Measurements from ENCODE around the gene CNPY4.
"Not testable (repeated sequence)": the region's sequence is repeated elsewhere in the genome, so short reads cannot be mapped to it uniquely, and the experiment has no call there.

CNPY4 gene

DNA sequence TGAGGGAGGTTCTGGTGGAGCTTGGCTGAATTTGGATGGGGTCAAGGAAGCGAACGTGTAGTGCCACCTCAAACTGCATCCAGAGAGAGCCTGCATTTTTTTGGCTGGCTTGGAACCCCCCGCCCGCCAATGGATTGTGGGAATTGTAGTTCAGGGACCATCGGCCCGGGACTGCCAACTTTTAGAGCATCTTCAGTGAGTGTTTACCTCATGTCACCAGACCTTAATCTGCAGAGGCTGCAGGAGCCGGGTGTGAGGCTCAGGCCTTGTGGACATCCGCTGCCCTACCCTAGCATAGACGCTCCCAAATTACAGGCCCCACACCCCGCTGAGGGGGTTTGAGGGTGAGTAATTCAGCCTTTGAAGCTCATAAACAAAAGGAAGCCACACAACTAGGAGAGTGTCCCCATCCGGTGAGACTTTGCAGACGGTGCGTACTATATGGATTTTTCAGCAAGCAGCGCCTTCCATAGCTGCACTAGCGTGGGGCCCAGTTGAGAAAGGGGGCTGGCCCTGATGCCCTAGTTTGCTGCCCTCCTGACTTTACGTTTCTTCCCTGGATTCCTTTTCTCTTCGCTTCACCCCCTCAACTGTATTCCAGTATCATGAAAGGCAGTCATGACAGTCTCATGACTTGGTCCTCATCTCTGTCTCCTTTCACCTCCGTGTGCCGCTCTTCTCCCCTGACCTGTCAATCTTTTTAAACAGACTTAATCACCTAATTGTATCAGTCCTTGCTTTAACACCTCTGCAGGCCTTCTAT lies 717 bp downstream of the CNPY4 start:
- peak; percentile 28 for DNase-seq (ENCODE audit: low read depth)

DNA sequence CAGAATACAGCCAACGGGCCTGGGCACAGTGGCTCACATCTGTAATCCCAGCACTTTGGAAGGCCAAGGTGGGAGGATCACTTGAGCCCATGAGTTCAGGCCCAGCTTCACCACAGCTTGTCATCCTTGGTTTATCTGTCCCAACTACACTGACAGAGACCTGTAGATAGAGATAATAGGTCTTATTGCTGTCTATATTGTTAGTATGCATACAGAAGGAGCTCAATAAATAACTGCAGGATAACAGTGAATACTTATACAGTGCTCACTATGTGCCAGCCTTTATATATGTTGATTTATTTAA lies 1.3 kb downstream of the CNPY4 start:
- DNase-seq (ENCODE audit: low read depth) = no peak

DNA sequence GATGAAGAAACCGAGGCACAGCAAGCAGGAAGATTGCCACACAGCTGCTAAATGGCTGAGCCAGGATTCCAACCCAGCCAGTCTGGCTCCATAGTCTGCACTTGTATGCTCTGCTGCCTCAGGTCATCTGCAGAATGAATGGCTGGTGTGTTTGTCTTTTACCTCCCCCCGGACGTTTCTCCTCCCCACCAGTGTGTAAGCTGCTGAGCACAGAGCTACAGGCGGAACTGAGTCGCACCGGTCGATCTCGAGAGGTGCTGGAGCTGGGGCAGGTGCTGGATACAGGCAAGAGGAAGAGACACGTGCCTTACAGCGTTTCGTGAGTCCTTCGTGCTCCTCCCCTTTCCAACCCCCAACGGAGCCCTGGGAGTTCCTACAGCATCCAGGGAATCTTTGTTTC lies 2.6 kb downstream of the CNPY4 start:
- no peak for DNase-seq (ENCODE audit: low read depth)

DNA sequence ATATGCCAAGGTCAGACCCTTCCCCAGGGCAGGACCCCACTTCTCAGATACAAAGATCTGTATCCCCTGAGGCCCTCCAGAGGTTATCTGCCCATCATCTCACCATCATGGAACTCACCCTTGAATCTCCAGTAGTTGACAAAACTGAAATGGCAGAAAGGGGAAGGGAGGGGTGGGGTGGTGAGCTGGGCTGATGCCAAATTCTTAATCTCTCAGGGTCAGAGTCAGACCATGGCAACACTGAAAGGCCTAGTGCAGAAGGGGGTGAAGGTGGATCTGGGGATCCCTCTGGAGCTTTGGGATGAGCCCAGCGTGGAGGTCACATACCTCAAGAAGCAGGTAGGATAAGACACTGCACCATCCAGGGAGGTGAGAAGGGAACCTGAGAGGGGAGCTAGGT lies 3.1 kb downstream of the CNPY4 start:
- DNase-seq (ENCODE audit: low read depth) = no peak

DNA sequence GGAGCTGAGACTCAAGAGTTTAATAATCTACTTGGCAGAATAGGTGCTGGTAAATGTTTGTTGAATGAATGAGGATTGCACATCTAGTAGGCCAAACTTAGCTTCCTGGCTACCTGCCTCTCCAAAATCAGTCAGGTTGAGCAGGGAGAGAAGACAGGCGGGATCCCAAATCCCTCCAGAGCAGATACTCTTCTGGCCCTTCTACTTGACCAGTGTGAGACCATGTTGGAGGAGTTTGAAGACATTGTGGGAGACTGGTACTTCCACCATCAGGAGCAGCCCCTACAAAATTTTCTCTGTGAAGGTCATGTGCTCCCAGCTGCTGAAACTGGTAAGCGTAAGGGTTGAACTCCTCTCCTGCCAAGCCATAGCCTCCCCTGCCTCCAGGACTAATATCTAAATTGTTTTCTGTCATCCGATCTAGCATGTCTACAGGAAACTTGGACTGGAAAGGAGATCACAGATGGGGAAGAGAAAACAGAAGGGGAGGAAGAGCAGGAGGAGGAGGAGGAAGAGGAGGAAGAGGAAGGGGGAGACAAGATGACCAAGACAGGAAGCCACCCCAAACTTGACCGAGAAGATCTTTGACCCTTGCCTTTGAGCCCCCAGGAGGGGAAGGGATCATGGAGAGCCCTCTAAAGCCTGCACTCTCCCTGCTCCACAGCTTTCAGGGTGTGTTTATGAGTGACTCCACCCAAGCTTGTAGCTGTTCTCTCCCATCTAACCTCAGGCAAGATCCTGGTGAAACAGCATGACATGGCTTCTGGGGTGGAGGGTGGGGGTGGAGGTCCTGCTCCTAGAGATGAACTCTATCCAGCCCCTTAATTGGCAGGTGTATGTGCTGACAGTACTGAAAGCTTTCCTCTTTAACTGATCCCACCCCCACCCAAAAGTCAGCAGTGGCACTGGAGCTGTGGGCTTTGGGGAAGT lies 5.1 kb downstream of the CNPY4 start:
- no peak for DNase-seq (ENCODE audit: low read depth)

DNA sequence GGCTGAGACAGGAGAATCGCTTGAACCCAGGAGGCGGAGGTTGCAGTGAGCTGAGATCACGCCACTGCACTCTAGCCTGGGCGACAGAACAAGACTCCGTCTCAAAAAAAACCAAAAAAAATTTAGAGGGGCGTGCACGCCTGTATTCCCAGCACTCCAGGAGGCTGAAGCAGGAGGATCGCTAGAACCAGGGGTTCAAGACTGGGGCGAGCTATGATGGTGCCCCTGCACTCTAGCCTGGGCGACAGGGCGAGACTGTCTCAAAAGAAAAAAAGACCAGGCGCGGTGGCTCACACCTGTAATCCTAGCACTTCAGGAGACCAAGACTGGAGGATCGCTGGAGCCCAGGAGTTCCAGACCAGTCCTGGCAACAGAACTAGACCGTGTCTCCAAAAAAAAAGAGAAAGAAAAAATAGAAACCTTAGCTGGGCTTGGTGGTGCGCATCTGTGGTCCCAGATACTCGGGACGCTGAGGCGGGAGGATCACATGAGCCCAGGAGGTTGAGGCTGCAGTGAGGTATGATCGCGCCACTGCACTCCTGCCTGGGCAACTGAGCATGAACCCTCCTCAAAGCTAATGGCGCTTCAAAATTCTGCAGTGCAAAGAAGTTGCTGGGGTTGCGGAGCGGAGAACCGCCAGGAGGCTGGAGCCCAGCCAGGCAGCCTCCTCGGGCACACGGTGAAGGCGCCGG lies 7.0 kb downstream of the CNPY4 start:
- DNase-seq (ENCODE audit: low read depth) = peak; percentile 30

DNA sequence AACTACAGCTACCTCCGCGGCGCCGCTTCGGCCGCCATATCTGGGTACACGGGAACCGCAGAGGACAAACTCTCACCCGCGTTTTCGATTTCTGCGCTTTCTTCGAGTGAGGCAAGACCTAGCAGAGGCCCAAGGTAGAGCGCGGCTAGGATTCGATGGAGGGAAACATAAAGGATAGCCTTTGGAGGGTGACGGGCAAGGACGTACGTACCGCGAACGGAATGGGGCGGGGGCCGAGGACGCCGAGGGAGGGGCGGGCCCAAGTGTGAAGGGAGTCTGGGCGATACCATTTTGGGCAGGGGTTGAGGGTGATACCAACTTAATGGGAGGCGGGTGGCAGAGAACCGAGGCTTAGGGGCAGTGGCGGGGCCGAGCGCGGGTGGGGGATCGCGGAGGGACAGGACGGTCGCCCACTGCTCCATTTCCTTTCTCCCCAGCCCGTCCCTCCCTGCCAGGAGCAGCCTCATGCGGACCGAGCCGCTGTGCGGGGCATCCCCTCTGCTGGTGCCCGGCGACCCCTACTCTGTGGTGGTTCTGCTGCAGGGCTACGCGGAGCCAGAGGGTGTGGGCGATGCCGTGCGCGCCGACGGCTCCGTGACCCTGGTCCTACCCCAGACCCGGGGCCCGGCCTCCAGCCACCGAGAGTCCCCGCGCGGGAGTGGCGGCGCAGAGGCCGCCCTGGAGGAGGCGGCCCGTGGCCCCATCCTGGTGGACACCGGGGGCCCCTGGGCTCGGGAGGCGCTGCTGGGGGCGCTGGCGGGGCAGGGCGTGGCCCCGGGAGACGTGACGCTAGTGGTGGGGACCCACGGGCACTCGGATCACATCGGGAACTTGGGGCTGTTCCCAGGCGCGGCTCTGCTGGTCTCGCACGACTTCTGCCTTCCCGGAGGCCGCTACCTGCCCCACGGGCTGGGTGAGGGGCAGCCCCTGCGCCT lies 7.8 kb downstream of the CNPY4 start, which contains the start of gene MBLAC1:
Gene MBLAC1 (plus strand): TSS at position 37 of the 935 bp plus-strand sequence. CDS start 429 bp downstream, at position 466.
- peak; percentile 83 for DNase-seq (ENCODE audit: low read depth)

DNA sequence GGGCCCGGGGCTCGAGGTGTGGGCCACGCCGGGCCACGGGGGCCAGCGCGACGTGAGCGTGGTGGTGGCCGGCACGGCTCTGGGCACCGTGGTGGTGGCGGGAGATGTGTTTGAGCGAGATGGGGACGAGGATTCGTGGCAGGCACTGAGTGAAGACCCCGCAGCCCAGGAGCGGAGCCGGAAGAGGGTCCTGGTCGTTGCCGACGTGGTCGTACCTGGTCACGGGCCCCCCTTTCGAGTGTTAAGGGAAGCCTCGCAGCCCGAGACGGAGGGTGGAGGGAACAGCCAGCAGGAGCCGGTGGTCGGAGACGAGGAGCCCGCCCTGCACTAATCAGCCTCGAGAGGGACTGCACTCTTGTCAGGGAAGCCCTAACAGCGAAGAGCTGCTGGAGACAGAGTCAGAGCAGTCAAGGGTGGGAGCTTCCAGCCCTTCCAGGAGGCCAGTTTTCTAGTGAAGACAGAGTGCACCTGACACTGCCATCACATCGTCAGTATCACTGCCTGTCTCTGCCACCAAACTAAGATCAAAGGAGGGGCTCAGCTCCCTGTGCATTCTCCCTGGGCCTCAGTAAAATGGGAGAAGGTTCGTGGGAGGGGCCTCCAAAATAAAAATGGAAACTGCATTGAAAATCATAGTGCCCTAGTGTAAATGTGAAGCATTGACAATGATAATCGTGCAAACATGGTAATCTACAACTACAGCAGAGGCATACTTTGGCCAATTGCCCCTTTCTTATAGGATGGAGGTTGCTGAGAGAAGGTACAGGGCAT lies 8.6 kb downstream of the CNPY4 start:
- no peak for DNase-seq (ENCODE audit: low read depth)

DNA sequence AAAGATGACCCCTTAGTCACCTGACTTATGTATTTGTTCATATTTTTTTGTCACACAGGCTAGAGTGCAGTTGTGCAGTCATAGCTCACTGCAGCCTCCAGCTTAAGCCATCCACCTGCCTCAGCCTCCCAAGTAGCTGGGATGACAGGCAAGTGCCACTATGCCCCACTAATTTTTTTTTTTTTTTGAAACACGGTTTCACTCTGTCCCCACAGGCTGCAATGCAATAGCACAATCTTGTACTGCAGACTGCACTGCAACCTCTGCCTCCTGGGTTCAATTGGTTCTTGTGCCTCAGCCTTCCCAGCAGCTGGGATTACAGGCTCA lies 9.2 kb downstream of the CNPY4 start:
- no peak for DNase-seq (ENCODE audit: low read depth)

DNA sequence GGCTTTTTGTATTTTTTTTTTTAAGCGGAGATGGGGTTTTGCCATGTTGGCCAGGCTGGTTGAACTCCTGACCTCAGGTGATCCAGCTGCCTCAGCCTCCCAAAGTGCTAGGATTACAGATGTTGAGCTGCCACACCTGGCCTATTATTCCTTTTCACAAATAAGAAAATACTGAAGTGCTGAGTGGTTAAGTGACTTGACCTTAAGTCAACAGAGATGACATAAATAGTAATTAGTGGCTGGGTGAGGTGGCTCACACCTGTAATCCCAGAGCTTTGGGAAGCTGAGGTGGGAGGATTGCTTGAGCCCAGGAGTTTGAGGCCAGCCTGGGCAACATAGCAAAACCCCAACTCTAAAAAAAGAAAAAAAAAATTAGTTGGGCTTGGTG lies 10.8 kb downstream of the CNPY4 start:
- DNase-seq (ENCODE audit: low read depth) = not testable (repeated sequence)

DNA sequence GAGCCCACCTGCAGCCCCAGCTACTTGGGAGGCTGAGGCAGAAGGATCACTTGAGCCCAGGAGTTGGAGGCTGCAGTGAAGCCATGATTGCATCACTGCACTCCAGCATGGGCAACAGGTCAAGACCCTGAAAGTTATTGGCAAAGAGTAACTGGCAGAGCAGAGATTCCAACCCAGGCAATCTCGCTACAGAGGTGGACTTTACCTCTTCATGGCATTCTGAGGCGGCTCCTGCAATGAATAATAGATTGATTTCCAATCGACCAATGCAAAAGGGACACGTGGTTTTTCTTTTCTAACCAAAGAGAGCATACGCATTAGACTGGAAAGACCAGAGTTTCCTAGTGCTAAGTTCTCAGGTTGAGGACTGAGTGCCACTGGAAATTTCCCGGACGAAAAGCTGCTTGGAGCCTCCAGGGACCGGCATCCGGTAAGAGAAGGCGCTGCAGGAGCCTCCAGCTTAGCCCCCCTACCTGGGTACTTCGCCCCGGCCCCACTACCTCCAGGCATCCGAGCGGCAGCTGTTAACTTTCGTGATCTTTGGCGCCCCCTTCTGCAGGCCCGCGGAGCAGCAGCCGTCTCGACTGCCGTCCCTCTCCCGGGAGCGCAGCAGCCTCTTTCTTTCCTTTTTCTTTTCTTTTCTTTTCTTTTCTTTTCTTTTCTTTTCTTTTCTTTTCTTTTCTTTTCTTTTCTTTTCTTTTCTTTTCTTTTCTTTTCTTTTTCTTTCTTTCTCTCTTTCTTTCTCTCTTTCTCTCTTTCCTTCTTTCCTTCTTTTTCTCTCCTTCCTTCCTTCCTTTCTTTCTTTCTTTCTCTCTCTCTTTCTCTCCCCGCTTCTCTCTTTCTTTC lies 11.4 kb downstream of the CNPY4 start:
- no peak for DNase-seq (ENCODE audit: low read depth)

DNA sequence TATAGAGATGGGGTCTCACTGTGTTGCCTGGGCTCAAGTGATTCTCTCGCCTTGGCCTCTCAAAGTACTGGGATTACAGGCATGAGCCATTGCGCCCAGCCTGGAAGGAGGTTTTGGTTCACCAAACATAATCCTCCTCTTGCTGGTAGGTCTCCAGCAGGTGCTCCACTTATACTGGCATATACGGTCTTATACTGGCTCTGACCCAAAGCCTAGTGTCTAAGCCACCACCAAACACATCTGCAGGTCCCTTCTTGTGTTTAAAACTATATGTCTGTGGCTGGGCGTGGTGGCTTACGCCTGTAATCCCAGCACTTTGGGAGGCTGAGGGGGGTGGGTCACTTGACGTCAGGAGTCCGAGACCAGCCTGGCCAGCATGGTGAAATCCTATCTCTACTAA lies 12.7 kb downstream of the CNPY4 start:
- no peak for DNase-seq (ENCODE audit: low read depth)

DNA sequence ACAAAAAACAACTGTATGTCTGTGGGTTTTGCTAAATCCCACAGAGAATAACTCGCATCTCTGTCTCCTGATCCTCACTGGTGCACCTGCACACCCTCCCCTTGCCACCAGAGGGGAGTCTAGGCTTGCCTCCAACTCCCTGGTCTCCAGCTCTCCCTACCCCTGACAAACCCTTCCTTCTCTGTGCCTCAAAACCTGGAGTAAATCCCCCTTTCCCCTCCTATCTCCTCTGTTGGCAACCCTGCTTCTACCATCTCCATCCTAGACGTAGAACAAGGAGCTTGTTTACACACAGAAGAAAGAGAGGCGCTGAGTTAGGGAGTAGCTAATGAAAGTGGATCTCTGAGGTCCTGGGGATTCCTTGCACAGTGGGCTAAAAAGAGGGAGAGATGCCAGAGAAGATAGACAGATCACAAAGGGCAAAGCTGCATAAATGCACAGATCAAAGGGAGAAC lies 13.3 kb downstream of the CNPY4 start:
- peak; percentile 45 for DNase-seq (ENCODE audit: low read depth)

DNA sequence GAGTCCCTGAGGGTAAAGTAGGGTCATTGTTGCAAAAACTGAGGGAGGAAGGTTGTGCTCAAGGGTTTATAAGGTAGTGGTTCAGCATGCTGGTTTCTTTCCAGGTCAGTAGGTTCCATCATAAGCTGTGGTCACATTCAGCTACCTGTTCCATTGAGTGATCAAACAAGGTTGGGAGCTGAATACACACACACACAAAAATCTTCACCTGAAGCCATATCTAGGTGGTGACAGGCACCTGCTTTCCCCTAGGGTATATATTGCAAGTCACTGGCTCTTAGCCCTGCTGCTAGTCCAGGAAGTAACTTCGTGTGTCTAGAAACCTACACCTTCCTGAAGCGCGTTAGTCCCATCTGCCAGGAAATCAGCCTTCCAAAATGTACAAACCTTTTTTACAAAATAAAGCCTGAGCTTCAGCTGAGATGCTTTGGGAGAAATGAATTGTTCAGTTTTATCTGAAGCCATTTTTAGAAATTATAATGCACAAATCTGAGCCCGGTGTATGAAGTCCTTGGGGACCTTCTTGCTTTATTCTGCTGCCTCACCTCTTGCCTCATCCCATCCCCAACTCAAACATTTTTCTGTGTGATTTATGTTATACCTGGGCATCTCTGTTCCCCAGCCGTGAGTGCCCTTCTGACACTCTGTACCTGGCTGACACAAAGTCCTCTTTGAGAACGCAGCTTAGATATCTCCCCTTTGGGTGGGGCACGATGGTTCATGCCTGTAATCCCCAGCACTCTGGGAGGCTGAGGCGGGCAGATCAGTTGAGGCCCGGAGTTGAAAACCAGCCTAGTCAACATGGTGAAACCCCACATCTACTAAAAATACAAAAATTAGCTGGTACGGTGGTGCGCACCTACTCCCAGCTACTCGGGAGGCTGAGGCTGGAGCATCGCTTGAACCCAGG lies 18.7 kb downstream of the CNPY4 start:
- DNase-seq (ENCODE audit: low read depth) = no peak

DNA sequence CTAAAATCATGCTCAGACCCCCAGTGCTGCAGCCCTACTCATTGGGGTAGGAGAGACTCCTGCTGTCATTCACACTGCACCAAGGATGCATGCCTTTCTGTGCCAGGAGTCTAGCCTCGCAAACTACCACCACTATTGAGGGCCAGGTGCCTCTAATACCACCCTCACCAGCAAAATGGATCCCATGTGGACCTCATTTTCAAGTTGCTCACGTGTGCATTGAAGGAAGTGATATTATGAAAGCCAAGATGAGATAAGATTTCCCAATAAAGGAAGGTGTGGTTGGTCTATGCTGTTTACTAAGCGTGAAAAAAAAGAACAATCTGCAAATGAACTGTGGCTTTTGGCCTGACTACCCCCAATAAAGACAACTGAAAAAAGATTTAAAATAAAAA lies 22.1 kb downstream of the CNPY4 start:
- no peak for DNase-seq (ENCODE audit: low read depth)

DNA sequence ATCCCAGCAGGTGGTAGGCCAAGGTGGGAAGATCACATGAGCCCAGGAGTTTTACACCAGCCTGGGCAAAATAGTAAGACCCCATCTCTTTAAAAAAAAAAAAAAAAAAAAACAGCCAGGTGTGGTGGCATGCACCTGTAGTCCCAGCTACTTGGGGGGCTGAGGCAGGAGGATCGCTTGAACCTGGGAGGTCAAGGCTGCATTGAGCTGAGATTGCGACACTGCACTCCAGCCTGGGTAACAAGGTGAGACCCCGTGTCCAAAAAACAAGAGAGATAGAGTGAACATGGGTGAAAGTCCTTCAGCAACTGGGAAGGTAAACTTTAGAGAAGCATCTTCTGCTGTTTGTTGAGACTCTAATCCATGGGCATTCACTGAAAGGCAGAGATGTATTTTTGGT lies 23.0 kb downstream of the CNPY4 start:
- DNase-seq (ENCODE audit: low read depth) = no peak

DNA sequence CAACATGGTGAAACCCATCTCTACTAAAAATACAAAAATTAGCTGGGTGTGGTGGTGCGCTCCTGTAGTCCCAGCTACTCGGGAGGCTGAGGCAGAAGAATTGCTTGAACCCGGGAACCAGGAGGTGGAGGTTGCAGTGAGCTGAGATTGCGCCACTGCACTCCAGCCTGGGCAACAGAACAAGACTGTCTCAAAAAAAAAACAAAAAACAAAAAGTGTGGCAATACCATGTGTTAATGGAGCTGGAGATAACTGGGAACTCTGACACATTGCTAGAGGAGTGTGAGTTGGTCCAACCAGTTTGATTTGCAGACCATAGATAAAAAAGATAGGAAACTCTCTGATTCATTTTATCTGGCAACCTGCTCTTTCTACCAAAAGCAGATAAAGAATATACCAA lies 26.9 kb downstream of the CNPY4 start:
- not testable (repeated sequence) for DNase-seq (ENCODE audit: low read depth)

DNA sequence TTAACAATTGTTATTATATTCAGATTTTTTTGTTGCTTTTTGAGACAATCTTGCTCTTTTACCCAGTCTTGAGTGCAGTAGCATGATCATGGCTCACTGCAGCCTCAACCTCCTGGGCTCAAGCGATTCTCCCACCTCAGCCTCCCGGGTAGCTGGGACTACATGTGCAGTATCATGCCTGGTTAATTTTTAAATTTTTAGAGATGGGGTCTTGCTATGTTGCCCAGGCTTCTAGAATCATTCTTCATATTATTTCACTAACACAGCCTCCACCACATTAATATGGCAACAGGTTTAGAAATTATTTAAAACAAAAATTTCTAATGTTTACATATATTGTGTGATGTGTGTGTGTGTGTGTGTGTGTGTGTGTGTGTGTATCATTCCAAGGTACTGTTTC lies 27.8 kb downstream of the CNPY4 start:
- DNase-seq (ENCODE audit: low read depth) = no peak

DNA sequence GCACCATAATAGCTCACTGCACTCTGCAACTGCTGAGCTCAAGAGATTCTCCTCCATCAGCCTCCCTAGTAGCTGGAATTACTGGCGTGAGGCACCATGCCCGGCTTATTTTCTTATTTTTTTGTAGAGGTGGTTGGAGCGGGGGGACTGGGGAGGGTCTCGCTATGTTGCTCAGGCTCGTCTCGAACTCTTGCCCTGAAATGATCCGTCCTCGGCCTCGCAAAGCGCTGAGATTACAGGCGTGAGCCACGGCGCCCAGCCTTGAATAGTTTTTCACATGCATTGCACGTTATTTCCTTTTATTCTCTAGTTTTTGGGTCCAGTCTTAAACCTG lies 28.8 kb downstream of the CNPY4 start:
- no peak for DNase-seq (ENCODE audit: low read depth)

Data from fibroblast of the conjunctiva (primary cell).